HL-60/S4 treated with phorbol 12-myristate 13-acetate at 8.2 ng/mL for 4 days and 3 days (cell line): ENCODE data around the gene IL1RAPL1.

Experiments
- in situ Hi-C: fragments of 300-500 bp; cut with MboI; formaldehyde crosslinking; loops from 2 replicates; pipeline ENCODE4 v1.15.0; 2022; ENCODE audit warnings: low sequenced_read_pairs

IL1RAPL1 gene

GRCh38 chrX:29397506-29397905, 810.3 kb downstream of the IL1RAPL1 start:
- in situ Hi-C loops: no loop called here

GRCh38 chrX:29407357-29407756, 820.1 kb downstream of the IL1RAPL1 start:
- in situ Hi-C loops: no loop called here

- in situ Hi-C loops: no loop called here
Observed at GRCh38 chrX:29419774-29420553, 832.7 kb downstream of the IL1RAPL1 start.

GRCh38 chrX:29422034-29422433, 834.8 kb downstream of the IL1RAPL1 start:
- in situ Hi-C loops: no loop called here

- in situ Hi-C loops: no loop called here
Observed at GRCh38 chrX:29431895-29432294, 844.6 kb downstream of the IL1RAPL1 start.

- in situ Hi-C loops: no loop called here
Observed at GRCh38 chrX:29432534-29432933, 845.3 kb downstream of the IL1RAPL1 start.

GRCh38 chrX:29434939-29435338, 847.7 kb downstream of the IL1RAPL1 start:
- in situ Hi-C loops: no loop called here

- in situ Hi-C loops: no loop called here
Observed at GRCh38 chrX:29435396-29435795, 848.1 kb downstream of the IL1RAPL1 start.

- in situ Hi-C loops: no loop called here
Observed at GRCh38 chrX:29447867-29448266, 860.6 kb downstream of the IL1RAPL1 start.

GRCh38 chrX:29453333-29453732, 866.1 kb downstream of the IL1RAPL1 start:
- in situ Hi-C loops: no loop called here

- in situ Hi-C loops: no loop called here
Observed at GRCh38 chrX:29455702-29456101, 868.5 kb downstream of the IL1RAPL1 start.

- in situ Hi-C loops: no loop called here
Observed at GRCh38 chrX:29461039-29461438, 873.8 kb downstream of the IL1RAPL1 start.

- in situ Hi-C loops: no loop called here
Observed at GRCh38 chrX:29466456-29466855, 879.2 kb downstream of the IL1RAPL1 start.

- in situ Hi-C loops: no loop called here
Observed at GRCh38 chrX:29468911-29469494, 881.8 kb downstream of the IL1RAPL1 start.

- in situ Hi-C loops: no loop called here
Observed at GRCh38 chrX:29470030-29470429, 882.8 kb downstream of the IL1RAPL1 start.

- in situ Hi-C loops: no loop called here
Observed at GRCh38 chrX:29471829-29472228, 884.6 kb downstream of the IL1RAPL1 start.

- in situ Hi-C loops: no loop called here
Observed at GRCh38 chrX:29477878-29478277, 890.6 kb downstream of the IL1RAPL1 start.

GRCh38 chrX:29478336-29479069, 891.3 kb downstream of the IL1RAPL1 start:
- in situ Hi-C loops: no loop called here

GRCh38 chrX:29487214-29487613, 900.0 kb downstream of the IL1RAPL1 start:
- in situ Hi-C loops: no loop called here

- in situ Hi-C loops: no loop called here
Observed at GRCh38 chrX:29487714-29488113, 900.5 kb downstream of the IL1RAPL1 start.

GRCh38 chrX:29488919-29489318, 901.7 kb downstream of the IL1RAPL1 start:
- in situ Hi-C loops: no loop called here

- in situ Hi-C loops: no loop called here
Observed at GRCh38 chrX:29490606-29491005, 903.4 kb downstream of the IL1RAPL1 start.
